Measurements from ENCODE around the gene MATK.
"Not testable (repeated sequence)": the region's sequence is repeated elsewhere in the genome, so short reads cannot be mapped to it uniquely, and the experiment has no call there.

The MATK gene

GRCh38 chr19:3785938-3786824 is at the start of gene MATK:
Gene MATK, minus strand, starts transcription at chr19:3786381. Its CDS starts 1,246 bp downstream, at chr19:3785135.
- no peak for DNase-seq

GRCh38 chr19:3835055-3835435 is 48.9 kb upstream of the MATK start:
- DNase-seq, result no peak

GRCh38 chr19:3834349-3835054 is 48.3 kb upstream of the MATK start:
- no peak for DNase-seq

GRCh38 chr19:3833578-3834348 is 47.6 kb upstream of the MATK start:
- no peak for DNase-seq

GRCh38 chr19:3832001-3832400 is 45.8 kb upstream of the MATK start:
- no peak for DNase-seq

GRCh38 chr19:3831601-3832000 is 45.4 kb upstream of the MATK start:
- DNase-seq, result no peak

GRCh38 chr19:3830621-3831589 is 44.7 kb upstream of the MATK start:
- no peak for DNase-seq

GRCh38 chr19:3827306-3827705 is 41.1 kb upstream of the MATK start:
- DNase-seq, result no peak

- no peak for DNase-seq
Observed at GRCh38 chr19:3826163-3826562, 40.0 kb upstream of the MATK start.

GRCh38 chr19:3825286-3825956 is 39.2 kb upstream of the MATK start:
- DNase-seq, result no peak

GRCh38 chr19:3823350-3823713 is 37.2 kb upstream of the MATK start:
- no peak for DNase-seq

GRCh38 chr19:3822683-3823349 is 36.6 kb upstream of the MATK start:
- DNase-seq, result no peak

- DNase-seq, result peak; percentile 39
Observed at GRCh38 chr19:3821857-3822364, 35.7 kb upstream of the MATK start.

- peak; percentile 24 for DNase-seq
Observed at GRCh38 chr19:3821156-3821555, 35.0 kb upstream of the MATK start.

- no peak for DNase-seq
Observed at GRCh38 chr19:3819989-3820388, 33.8 kb upstream of the MATK start.

- DNase-seq, result no peak
Observed at GRCh38 chr19:3818918-3819317, 32.7 kb upstream of the MATK start.

- no peak for DNase-seq
Observed at GRCh38 chr19:3818466-3818865, 32.3 kb upstream of the MATK start.

- DNase-seq, result no peak
Observed at GRCh38 chr19:3817761-3818160, 31.6 kb upstream of the MATK start.

GRCh38 chr19:3816566-3817218 is 30.5 kb upstream of the MATK start:
- no peak for DNase-seq

GRCh38 chr19:3816148-3816547 is 30.0 kb upstream of the MATK start:
- DNase-seq, result not testable (repeated sequence)

All from NCI-H2029 (cell line).